HG03064 (cell line): Measurements from ENCODE around the gene ADAM23.

Experiments used
- ATAC-seq: cut with Tn5 transposase; IDR thresholded peaks from one replicate; pipeline ENCODE4 v1.9.1; 2021; ENCODE audit warnings: low read depth; ENCODE audit not compliant: unreplicated experiment

Gene ADAM23

GRCh38 chr2:206557321-206557720 is 114.0 kb downstream of the ADAM23 start:
- ATAC-seq = no peak

- no peak for ATAC-seq
Measured at GRCh38 chr2:206558492-206558891, 115.2 kb downstream of the ADAM23 start.

- no peak for ATAC-seq
Measured at GRCh38 chr2:206561962-206562361, 118.6 kb downstream of the ADAM23 start.

- no peak for ATAC-seq
Measured at GRCh38 chr2:206562375-206562774, 119.0 kb downstream of the ADAM23 start.

- no peak for ATAC-seq
Measured at GRCh38 chr2:206563374-206563773, 120.0 kb downstream of the ADAM23 start.

- ATAC-seq = no peak
Measured at GRCh38 chr2:206565666-206566065, 122.3 kb downstream of the ADAM23 start.

- ATAC-seq = no peak
Measured at GRCh38 chr2:206569470-206569869, 126.1 kb downstream of the ADAM23 start.

GRCh38 chr2:206570199-206570598 is 126.9 kb downstream of the ADAM23 start:
- no peak for ATAC-seq

- no peak for ATAC-seq
Measured at GRCh38 chr2:206572725-206573124, 129.4 kb downstream of the ADAM23 start.

- ATAC-seq = no peak
Measured at GRCh38 chr2:206573793-206574192, 130.5 kb downstream of the ADAM23 start.

GRCh38 chr2:206584323-206585116 is 141.2 kb downstream of the ADAM23 start:
- no peak for ATAC-seq

GRCh38 chr2:206585335-206585734 is 142.0 kb downstream of the ADAM23 start:
- no peak for ATAC-seq

- ATAC-seq = no peak
Measured at GRCh38 chr2:206586609-206587008, 143.3 kb downstream of the ADAM23 start.

GRCh38 chr2:206597717-206598218 is 154.4 kb downstream of the ADAM23 start:
- no peak for ATAC-seq

GRCh38 chr2:206603243-206603642 is 159.9 kb downstream of the ADAM23 start:
- ATAC-seq = no peak

GRCh38 chr2:206610451-206610850 is 167.1 kb downstream of the ADAM23 start:
- no peak for ATAC-seq

GRCh38 chr2:206611191-206611590 is 167.9 kb downstream of the ADAM23 start:
- no peak for ATAC-seq

GRCh38 chr2:206611736-206612135 is 168.4 kb downstream of the ADAM23 start:
- ATAC-seq = no peak

GRCh38 chr2:206614811-206615210 is 171.5 kb downstream of the ADAM23 start:
- ATAC-seq = no peak

- no peak for ATAC-seq
Measured at GRCh38 chr2:206615417-206616089, 172.2 kb downstream of the ADAM23 start.

GRCh38 chr2:206616151-206616550 is 172.8 kb downstream of the ADAM23 start:
- no peak for ATAC-seq

- no peak for ATAC-seq
Measured at GRCh38 chr2:206619011-206619410, 175.7 kb downstream of the ADAM23 start.
